Measurements from ENCODE around the gene PCK1. TPM values are rescaled to one million over a fixed set of nuclear protein-coding genes. Genes with fewer than 3 reads are reported as not detected.

PCK1 gene
- not detected in 2 replicates for total RNA-seq

DNA sequence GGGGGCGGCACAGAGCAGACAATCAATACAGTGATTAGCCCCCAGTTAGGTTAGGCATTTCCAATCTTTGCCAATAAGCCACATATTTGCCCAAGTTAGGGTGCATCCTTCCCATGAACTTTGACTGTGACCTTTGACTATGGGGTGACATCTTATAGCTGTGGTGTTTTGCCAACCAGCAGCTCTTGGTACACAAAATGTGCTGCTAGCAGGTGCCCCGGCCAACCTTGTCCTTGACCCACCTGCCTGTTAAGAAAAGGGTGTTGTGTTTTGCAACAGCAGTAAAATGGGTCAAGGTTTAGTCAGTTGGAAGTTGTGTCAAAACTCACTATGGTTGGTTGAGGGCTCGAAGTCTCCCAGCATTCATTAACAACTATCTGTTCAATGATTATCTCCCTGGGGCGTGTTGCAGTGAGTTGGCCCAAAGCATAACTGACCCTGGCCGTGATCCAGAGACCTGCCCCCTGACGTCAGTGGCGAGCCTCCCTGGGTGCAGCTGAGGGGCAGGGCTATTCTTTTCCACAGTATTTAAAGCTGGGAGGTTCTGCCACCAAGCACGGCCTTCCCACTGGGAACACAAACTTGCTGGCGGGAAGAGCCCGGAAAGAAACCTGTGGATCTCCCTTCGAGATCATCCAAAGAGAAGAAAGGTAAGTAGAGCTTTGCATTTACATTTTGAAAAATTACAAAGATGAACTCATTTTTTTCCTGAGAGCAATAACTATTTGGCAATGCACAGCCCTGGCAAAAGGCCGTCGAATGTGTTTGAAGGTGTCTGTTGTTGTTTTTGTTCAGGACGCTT is at the start of gene PCK1:
Gene PCK1 (plus strand): TSS at position 557 of the 802 bp plus-strand sequence. CDS start 302 bp downstream, outside the sequence.

DNA sequence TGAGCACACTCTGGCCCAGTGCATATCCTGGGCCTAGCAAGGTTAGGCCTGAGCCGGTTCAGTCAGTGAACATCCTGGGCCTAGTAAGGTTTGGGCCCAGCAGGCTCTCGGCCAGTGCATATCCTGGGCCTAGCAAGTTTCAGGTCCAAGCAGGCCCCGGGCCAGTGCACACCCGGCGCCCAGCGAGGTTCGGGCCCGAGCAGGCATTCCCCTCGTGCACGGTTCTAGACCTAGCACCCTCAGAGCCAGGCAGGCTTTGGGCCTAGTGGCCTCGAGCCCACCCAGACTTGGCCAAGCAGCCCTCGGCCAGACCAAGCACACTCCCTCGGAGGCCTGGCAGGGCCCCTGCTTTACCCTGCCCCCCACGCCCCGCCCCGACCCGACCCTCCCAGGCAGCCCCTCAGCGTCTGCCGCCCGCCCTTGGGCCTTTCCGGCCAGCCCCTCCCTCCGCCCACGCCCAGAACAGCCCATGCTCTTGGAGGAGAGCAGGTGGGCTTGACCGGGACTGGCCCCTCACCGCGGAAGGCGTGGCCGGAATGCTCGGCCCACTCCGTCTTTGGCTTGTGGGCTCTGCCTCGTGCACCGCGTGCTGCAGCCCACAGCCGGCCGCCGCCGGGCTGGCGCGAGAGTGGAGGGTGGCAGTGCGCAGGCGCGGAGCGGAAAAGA is 36.3 kb upstream of the PCK1 start, which contains the start of gene CTCFL:
Gene CTCFL (minus strand): TSS at position 630 of the 666 bp plus-strand sequence. CDS start 935 bp downstream, outside the sequence.

Other genes starting within 250 kb of the PCK1 start
- not detected in 2 replicates for gene SPO11, start 231.3 kb upstream of the PCK1 start, total RNA-seq
- 25.1 and 29.2 TPM in 2 replicates for gene RAE1, start 209.9 kb upstream of the PCK1 start, total RNA-seq
- gene RBM38, start 169.7 kb upstream of the PCK1 start, total RNA-seq = 3.5 and 6.4 TPM in 2 replicates
- under 0.01 TPM in 1 of 2 replicates, not detected in the other for gene CTCFL, start 36.0 kb upstream of the PCK1 start, total RNA-seq
- 0.22 TPM in 1 of 2 replicates, not detected in the other for gene ZBP1, start 59.3 kb downstream of the PCK1 start, total RNA-seq
- gene PMEPA1, start 148.9 kb downstream of the PCK1 start, total RNA-seq = 10.2 and 60.1 TPM in 2 replicates

Data from placental epithelial cell (primary cell).